Caki2 (cell line): ENCODE measurements around the gene TRPV5. TPM values are rescaled to one million over a fixed set of nuclear protein-coding genes. Genes with fewer than 3 reads are reported as not detected.

Experiments used
- DNase-seq: peaks from one replicate; pipeline ENCODE4 v3.0.0-alpha.2; 2015; ENCODE audit warnings: low read depth
- in situ Hi-C: cut with HindIII; loops from 2 replicates; pipeline ENCODE4 v1.10.0; 2016; ENCODE audit warnings: low sequenced_read_pairs, low pct_unique_long_range_greater_than_20kb, mixed read lengths
- total RNA-seq: library from RNA; depleted of rRNA; stranded (reverse); fragments of >200 nt; shearing (Covaris generic); gene quantifications from 2 replicates; pipeline ENCODE4 v1.2.3, GENCODE V29; 2014; ENCODE audit warnings: low replicate concordance

TRPV5 gene
- total RNA-seq, 1 experiment from 2014 or later: not detected

DNA sequence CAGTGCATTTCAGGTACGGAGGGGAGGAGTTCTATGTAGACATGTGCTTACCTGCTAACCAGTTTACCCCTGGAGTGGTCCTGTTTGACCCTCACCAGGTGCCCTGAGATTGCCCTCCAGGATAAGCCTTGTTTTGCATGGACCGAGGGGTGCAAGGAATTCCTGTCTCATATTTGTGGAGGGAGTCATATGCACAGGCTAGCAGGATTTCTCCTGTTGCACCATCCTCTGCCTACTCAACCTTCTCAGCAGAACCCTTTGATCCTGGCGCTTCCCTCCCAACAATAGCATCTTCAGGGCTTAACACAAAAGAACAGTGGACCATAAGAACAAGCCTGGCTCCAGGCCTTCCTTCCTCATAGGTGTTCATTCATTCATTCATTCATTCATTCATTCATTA lies 55.2 kb downstream of the TRPV5 start:
- in situ Hi-C loops: no loop called here
- no peak for DNase-seq

DNA sequence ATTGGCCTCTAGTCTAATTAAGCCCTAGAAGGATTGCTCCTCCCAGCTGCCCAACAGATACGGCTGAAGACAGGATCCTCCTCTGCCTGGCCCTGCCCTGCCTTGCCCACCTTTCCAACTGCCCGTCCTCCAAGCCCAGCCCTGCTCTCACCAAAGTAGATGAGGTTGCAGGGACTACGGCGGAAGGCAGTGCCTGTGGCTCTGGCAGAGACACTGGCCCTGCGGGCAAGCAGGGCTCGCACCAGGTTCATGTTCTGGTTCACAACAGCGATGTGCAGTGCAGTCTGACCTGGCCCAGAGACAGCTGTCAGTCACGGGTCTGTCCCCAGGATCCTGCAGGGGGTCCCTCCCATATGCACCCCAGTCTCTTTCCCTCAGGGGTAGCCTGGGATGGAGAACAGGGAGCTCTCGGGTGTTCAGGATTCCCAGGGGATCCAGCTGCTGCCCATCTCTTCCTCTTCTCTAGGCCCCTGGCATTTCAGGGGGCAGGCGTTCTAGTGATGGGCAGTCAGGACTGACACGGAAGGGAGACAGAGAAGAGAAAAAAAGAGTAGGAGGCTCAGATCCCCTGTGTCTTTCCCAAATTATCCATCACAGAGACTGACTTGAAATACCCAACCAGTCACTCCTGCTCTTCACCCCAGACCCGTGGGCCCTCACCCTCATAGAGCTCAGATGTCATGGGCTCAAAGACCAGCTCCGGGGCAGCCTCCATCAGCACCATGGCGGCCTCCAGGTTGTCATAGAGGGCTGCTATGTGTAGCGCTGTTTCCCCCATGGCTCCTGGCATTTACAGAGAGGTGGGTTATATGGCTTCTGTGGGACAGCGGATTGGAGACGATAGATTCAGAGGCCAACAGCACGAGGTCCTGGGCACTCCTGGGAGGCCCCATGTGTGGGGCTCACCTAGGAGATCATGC lies 56.3 kb downstream of the TRPV5 start:
- DNase-seq: no peak
- in situ Hi-C loops: no loop called here

DNA sequence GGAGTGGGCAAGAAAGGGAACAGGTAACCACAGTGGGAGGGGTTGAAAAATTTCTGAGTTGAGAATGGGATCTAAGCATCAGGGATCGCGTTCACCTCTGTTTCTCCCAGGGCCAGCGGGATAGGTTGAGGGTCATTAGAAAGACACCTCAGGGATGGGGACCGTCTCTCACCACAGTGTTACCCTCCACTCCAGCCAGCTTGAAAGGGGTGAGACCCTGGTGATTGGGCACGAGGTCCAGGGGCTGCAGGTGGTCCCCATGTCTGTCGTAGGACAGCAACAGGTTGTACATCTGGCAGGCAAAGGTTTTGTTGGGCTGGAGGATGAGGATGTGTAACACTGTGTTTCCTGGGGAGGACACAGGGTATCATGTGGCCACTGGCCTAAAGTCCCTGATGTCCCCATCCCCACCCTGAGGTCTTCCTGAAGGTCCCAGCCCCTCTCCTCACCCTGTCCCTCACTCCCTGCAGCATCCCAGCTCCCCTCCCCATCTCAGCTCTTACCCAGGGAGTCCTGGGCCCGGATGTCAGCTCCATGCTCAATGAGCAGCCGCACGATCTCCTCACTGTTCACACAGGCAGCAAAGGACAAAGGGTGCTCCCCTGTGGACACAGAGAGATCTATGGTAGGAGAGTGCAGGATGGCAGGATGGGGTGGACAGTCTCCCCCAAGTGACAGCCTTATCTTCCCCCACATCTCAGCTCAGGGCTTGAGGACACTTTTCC lies 57.1 kb downstream of the TRPV5 start:
- no peak for DNase-seq
- in situ Hi-C loops: no loop called here

DNA sequence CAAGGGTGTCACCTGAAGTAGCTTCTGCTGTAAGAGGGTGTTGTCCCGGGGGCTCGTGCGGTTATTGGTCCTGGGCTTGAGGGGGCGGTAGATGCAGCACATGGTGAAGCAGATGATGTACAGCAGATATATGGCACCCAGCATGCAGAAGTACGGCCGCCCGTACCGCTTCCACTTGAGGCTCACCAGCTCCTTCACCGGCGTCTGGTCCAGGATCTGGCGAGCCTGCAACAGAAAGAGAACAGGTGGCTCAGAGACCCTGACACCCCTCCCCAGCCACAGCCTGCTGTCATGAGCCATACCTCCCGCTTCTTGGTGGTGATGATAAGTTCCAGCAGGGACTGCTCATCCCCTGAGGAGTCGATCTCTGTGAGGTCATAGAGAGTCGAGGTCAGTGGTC lies 58.1 kb downstream of the TRPV5 start:
- in situ Hi-C loops: no loop called here
- no peak for DNase-seq

DNA sequence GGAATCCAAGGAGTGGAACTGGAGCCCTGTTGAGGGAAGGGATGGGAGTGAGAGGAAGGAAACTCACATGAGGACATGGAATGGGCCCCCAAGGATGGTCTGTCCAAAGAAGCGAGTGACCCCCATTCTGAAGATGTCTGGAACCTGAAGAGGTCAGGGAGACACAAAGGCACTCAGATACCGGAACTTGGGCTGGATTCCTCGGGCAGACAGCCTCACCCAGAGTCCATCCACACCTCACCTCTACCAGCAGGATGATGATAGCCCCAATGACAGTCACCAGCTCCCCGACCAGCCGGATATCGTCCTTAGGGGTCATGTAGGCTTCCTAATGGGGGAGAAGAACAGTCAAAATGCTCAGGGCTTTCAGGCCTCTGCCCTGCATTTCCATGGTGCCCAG lies 58.7 kb downstream of the TRPV5 start:
- in situ Hi-C loops: no loop called here
- no peak for DNase-seq

DNA sequence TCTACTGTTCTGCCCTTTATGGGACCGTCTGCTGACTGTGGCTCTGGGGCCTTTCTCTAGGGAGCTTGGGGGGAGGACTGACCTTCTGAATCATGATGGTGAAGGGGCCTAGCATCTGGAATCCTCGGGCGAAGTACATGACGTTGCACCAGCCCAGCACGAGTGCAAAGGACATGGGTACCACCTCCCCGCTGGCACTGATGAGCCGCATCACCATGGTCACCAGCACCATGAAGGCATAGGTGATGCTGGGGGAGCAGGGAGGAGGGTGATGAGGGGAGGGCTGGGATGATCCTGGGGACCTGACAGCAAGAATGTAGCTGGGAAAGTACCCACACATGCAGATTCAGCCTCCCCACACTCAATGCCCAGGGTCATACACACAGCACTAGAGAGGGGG lies 59.1 kb downstream of the TRPV5 start:
- in situ Hi-C loops: no loop called here
- DNase-seq: no peak

DNA sequence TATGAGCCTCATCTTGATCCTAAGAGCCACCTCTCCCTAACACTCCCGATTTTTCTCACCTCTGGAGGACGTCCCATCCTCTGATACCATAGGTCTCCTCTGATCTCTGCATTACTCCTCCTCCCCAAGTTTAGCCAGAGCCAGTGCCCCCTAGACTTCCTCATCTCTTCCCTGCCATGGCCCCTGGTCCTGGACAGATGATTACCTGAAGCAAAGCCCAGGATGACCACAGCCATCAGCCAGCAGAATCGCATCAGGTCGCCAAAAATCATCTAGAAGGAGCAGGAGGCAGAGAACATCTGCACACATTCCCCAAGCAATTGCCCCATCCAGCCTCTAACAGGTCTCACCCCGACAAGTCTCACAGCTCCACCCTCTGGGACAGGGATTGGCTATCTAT lies 59.7 kb downstream of the TRPV5 start:
- in situ Hi-C loops: no loop called here

DNA sequence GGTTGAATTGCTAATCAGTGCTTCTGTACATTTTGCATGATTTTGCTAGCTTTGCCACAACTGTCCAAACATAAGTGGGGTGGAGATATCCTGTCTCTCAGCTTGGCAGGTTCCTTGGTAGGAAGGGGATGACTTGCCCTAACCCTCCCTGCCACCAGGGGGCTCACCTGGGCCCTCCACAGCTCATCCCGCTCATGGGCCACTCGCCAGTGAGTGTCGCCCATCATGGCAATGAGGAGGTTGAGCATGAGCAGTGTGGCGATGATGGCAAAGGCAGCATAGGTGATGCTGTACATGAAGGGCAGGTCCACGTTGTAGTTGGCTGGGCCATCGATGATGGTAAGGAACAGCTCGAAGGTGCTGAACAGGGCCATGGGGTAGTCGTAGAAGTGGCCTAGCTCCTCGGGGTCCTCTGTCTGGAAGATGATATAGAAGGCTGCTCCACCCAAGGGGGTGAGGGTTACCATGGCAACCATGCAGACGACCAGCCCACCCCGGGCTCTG lies 60.2 kb downstream of the TRPV5 start:
- in situ Hi-C loops: no loop called here
- no peak for DNase-seq

More for the DNA sequence above, 59.7 kb downstream of the TRPV5 start:
- no peak for DNase-seq

DNA sequence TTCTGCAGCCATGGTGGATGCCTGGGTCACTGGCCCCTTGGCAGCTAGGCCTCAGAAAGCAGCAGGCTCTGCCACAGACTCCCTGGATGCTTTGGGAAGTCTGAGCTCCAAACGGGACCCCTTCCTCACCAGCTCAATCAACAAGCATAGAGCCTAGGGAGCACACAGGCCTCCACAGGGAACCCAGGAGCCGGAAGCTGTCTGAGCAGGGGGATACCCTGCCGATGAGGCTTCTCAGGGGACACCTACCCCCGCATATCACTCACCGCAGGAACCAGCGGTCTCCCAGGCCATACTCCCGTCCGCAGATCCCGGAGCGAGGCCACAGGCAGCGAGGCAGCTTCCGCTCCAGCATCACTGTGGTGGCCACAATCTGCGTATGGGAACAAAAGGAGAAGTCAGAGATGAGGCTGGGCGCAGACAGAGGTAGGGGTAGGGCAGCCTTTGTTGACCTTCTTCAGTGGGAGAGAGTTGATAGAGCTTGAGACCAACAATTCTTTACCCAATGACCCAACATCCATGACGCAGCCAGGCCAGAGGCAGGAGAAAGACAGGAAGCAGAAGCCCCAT lies 61.4 kb downstream of the TRPV5 start:
- DNase-seq: no peak

DNA sequence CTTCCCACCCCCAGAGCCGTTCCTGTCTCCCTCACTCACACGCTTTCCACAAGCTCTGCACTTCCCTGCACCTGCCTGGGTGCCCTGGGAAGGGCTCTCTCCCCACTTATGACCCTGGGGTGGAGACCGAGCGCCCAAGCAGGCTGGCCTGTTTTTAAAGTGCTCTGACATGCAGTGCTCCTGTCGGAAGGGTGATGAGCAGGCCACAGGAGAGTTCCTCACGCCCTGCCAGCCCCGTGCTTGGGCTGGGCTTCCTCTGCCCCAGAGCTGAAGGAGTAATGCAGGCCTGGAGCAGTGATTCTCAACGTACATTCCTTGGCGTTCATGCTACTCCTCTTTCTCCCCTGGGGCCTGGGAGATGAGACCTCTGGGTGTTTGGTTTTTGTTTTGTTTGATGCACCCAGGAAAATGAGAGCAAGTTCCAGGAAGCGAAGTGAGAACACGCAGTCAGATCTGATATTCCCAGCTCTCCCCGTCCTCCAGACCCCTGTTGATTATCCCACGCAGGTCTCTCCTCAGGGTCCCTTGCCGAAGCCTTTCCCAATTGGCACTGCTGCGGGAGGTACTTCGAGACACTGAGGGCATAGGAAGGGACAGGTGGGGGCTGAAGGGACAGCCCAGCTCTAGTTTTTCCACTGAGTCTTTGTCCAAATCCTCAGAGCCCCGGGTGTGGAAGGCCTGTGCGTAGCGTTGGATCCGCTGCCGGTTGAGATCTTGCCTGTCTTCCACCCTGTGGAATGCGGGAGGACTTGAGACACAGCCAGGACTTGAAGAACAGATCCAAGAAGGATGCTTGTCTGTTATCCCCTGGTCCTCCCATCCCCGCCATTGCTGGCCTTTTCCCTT lies 62.1 kb downstream of the TRPV5 start:
- in situ Hi-C loops: no loop called here
- DNase-seq: no peak

More for the DNA sequence above, 61.4 kb downstream of the TRPV5 start:
- in situ Hi-C loops: no loop called here

DNA sequence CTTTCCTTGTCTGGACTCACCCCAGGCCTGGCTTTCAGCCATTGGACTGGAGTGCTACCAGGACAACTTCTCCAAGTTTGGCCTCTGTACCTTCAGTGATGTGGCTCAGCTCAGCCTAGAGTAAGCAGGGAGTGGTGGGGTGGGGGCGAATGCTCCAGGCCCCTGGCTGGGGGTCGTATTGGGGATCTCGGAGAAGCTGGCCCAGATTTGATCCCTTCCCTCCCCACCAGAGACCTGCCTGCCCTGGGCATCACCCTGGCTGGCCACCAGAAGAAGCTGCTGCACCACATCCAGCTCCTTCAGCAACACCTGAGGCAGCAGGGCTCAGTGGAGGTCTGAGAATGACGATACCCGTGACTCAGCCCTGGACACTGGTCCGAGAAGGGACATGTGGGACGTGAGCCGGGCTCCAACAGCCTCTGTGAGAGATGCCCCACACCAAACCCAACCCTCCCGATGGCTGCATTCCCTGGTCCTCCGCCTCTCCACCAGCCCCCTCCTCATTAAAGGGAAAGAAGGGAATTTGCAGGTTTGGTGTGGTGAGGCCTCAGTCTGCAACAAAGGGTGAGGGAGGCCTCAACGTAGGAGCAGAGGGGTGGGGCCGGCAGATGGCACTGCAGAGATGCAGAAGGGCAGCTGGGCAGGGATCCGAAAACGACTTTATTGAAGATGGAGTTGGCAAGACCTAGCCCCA lies 62.8 kb downstream of the TRPV5 start:
- in situ Hi-C loops: no loop called here

DNA sequence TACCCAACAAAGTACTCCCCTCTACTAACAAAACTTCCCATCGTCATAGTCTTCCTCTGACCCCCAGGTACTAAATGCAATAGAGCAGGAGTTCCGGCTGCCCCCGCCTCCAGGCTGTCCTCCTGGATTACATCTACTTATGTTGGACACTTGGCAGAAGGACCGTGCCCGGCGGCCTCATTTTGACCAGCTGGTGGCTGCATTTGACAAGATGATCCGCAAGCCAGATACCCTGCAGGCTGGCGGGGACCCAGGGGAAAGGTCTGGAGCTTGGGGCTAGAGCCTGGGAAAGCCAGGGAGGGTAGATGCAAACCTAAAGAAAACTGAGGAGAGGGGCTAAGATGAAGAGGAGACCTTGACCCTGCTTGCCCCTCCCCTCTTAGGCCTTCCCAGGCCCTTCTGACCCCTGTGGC lies 63.4 kb downstream of the TRPV5 start:
- DNase-seq: no peak
- in situ Hi-C loops: no loop called here

More for the DNA sequence above, 62.8 kb downstream of the TRPV5 start:
- DNase-seq: no peak

DNA sequence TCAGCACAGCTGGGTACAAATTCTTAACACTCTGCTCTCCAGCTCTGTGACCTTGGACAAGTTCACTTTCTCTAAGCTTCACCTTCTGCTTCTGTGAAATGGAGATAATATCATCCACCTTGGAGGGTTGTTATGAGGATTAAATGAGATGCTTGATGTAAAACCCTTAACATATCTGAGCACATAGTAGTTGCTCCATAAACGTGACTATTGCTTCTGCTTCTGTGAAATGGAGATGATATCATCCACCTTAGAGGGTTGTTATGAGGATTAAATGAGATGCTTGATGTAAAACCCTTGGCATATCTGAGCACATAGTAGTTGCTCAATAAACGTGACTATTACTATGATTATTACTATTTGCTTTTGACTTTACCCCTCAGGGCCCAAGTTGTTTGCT lies 64.1 kb downstream of the TRPV5 start:
- in situ Hi-C loops: no loop called here
- no peak for DNase-seq

DNA sequence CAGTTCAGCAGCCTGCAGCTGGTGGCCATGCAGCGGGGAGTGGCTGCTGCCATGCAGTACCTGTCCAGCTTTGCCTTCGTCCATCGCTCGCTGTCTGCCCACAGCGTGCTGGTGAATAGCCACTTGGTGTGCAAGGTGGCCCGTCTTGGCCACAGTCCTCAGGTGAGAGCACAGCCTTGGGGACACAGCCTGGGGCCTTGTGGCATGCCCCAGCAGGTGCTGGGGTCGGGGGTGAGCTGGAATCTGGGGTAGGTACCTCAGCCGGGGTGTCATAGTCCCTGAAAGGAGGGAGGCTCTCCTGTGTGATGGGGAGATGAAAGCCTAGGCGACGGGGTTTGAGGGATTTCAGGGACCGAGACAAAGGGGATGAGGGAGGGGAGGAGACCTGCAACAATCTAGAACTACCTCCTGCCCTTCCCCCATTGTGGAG lies 64.5 kb downstream of the TRPV5 start:
- in situ Hi-C loops: no loop called here
- no peak for DNase-seq

DNA sequence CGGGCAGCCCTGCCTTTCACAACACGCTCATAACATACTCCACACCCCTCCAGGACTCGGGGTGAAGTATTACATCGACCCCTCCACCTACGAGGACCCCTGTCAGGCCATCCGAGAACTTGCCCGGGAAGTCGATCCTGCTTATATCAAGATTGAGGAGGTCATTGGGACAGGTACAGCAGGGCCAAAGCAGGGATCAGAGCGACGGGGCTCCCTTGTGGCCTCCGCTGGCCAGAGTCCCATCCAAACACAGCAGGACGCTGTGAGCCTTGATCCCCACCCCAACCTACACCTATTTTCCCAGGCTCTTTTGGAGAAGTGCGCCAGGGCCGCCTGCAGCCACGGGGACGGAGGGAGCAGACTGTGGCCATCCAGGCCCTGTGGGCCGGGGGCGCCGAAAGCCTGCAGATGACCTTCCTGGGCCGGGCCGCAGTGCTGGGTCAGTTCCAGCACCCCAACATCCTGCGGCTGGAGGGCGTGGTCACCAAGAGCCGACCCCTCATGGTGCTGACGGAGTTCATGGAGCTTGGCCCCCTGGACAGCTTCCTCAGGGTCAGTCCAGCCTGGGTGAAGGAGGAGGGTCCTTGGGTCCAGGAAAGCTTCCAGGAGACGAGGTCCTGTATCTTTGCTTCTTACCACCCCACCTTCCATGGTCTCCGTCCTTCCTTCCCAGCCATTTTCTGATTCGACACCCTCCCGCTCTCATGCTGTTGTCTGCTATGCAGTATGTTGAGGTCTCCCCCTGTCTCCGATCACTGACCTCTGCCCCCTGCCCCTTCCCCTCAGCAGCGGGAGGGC lies 65.2 kb downstream of the TRPV5 start:
- DNase-seq: no peak
- in situ Hi-C loops: no loop called here

DNA sequence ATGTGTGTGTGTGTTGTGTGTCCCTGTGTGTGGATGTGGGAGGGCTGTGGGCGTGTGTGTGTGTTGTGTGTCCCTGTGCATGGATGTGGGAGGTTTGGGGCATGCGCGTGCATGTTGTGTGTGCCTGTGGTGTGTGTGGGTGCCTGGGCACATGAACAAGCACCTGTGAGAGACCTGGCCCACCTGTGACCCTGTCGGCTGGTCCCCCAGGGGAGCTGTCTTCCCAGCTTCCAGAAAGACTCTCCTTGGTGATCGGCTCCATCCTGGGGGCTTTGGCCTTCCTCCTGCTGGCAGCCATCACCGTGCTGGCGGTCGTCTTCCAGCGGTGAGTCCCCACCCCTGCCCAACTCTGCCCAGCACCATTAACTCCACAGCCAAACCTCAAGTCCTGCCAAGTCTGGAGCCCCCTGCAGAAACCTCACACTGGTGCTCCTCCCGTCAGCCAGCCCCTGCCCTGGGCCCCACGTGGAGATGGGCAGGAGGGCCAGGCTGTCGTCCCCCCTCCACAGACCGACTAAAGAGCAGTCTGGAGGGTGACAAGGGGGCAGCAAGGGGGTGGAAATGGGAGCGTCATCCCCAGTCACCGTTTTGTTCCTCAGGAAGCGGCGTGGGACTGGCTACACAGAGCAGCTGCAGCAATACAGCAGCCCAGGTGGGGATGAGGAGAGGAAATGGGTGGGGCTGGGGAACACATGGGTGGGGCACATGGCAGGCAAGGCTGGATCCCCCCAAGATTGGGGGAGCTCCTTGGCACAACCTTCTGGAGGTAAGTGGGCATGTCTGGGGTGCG lies 66.0 kb downstream of the TRPV5 start:
- in situ Hi-C loops: no loop called here
- no peak for DNase-seq
